GM19328 (cell line): ENCODE measurements around the gene MSH3.
"Not testable (repeated sequence)": the region's sequence is repeated elsewhere in the genome, so short reads cannot be mapped to it uniquely, and the experiment has no call there.

ENCODE experiments used
- ATAC-seq: cut with Tn5 transposase; IDR thresholded peaks from one replicate; pipeline ENCODE4 v1.9.1; 2021; ENCODE audit warnings: mild to moderate bottlenecking, moderate library complexity; ENCODE audit not compliant: unreplicated experiment

Gene MSH3

DNA sequence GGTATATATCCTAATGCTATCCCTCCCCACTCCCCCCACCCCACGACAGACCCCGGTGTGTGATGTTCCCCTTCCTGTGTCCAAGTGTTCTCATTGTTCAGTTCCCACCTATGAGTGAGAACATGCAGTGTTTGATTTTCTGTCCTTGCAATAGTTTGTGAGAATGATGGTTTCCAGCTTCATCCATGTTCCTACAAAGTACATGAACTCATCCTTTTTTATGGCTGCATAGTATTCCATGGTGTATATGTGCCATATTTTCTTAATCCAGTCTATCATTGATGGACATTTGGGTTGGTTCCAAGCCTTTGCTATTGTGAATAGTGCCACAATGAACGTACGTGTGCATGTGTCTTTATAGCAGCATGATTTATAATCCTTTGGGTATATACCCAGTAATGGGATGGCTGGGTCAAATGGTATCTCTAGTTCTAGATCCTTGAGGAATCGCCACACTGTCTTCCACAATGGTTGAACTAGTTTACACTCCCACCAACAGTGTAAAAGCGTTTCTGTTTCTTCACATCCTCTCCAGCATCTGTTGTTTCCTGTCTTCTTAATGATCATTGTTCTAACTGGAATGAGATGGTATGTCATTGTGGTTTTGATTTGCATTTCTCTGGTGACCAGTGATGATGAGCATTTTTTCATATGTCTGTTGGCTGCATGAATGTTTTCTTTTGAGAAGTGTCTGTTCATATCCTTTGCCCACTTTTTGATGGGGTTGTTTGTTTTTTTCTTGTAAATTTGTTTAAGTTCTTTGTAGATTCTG, 186.8 kb downstream of the MSH3 start:
- ATAC-seq, result not testable (repeated sequence)

DNA sequence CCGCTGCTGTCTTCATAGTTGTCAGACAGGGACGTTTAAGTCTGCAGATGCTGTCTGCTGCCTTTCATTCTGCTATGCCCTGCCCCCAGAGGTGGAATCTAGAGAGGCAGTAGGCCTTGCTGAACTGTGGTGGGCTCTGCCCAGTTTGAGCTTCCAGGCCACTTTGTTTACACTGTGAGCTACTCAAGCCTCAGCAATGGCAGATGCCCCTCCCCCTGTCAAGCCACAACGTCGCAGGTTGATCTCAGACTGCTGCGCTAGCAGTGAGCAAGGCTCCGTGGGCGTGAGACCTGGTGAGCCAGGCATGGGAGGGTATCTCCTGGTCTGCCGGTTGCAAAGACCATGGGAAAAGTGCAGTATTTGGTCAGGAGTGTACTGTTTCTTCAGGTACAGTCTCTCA, 192.0 kb downstream of the MSH3 start:
- ATAC-seq, result not testable (repeated sequence)

DNA sequence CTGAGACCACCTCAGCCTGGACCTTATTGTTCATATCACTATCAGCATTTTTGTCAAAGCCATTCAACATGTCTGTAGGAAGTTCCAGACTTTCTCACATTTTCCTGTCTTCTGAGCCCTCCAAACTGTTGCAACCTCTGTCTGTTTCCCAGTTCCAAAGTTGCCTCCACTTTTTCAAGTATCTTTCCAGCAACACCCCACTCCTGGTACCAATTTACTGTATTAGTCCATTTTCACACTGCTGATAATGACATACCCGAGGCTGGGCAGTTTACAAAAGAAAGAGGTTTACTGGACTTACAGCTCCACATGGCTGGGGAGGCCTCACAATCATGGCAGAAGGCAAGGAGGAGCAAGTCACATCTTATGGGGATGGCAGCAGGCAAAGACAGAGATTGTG, 195.7 kb downstream of the MSH3 start:
- ATAC-seq, result not testable (repeated sequence)

DNA sequence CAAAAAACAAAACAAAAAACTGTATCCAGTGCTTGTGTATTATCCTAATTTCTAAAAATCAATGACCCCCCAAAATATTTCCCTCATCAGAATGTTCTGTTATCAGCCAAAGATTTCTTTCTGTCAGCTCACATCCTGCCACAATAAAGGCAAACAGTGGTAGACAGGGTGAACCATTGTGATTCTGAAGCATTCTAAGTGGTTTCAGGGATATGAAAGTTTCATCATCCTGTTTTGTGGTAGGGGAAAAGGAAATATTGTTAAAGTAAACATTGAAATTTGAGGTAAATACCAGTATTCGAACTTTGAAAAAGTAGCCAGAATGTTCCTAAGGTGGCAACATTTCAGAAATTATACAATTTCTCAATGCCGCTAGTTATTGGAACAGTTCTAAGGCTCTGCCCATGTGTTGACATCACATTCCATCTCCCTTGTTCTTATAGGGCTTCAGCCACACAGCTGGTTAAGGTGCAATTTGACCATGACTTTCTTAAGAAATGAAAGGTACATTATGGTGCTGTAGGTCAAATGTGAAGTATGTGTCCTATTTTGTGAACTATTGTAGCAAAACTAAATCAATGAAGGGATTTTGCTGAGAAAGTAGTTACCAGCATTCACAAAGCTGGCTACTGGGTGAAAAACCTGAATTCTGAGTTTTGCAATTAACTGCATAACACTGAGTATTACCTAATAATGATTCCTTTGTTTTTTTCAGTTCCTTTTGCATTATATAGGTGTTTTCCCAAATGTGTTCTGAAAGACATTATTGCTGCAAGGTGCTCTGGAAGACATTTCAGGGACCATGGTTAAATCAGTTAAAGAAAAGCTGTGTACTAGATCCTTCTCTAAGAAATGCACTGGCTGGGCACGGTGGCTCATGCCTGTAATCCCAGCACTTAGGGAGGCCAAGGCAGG, 198.1 kb downstream of the MSH3 start:
- no peak for ATAC-seq

- ATAC-seq, result no peak
Measured at GRCh38 chr5:80853413-80853812, 199.0 kb downstream of the MSH3 start.

- ATAC-seq, result no peak
Measured at GRCh38 chr5:80854583-80854982, 200.1 kb downstream of the MSH3 start.

DNA sequence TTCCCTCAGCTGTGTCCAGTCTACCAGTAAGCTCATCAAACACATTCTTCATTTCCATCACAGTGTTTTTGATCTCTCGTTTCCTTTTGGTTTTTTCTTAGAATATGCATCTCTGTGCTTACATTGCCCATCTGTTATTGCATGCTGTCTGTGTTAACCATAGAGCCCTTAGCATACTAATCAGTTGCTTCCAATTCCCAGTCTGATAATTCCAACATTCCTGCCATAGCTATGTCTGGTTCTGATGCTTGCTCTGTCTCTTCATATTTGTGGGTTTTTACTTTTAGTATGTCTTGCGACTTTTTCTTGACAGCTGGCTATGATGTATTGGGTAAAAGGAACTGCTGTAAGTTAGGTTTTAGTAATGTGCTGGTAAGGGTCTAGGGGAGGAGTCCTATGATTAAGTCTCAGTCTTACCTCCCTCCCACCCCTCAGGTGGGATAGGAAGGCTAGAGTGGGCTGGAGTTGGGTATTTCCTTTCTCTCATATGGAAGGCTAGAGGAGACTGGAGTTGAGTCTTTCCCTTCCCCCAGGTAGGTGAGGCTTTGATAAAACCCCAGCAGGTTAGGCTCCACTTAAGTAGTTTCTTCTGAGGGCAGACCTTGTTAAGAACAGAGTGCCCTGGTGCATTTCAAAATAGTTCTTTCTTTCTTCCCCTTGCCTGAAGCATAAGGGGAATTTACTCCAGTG, 206.6 kb downstream of the MSH3 start:
- ATAC-seq, result no peak

DNA sequence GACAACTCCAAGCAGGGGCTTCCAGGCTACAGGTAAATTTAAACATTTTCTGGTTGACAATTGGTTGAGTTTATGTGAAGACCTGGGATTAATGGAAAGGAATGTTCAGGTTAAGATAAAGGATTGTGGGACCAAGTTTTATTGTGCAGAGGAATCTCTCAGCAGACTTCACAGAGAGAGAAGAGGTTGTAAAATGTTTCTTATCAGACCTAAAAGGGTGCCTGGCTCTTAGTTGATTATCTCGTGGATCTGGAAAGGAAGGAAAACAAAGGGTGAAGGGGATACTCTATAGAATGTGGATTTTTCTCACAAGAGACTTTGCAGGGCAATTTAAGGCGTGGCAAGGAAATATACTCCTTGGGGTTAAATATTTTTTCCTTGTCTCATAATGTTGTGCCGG, 209.3 kb downstream of the MSH3 start:
- ATAC-seq, result no peak

GRCh38 chr5:80864109-80864508, 209.7 kb downstream of the MSH3 start:
- no peak for ATAC-seq

- ATAC-seq, result no peak
Measured at GRCh38 chr5:80864706-80865435, 210.4 kb downstream of the MSH3 start.

DNA sequence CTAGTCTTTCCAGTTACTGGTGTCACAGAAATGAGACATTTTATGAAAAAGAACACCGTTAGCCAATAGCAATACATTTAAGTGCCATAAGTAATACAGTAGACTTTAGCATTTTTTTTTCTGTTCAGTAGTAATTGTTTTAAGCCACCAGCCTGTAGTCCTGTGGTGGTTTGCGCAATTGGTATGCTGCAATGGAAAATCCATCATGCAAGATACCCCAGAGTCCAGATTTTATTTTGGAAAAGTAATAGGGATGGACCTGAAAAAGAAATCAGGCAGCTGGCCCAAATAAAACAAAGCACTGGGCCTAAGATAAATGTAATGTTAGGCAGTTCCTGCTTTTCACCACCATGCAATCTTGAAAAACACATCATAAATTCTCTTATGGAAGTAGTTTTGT, 211.1 kb downstream of the MSH3 start:
- no peak for ATAC-seq

- no peak for ATAC-seq
Measured at GRCh38 chr5:80866371-80866770, 211.9 kb downstream of the MSH3 start.

- ATAC-seq, result no peak
Measured at GRCh38 chr5:80867233-80867632, 212.8 kb downstream of the MSH3 start.

- no peak for ATAC-seq
Measured at GRCh38 chr5:80870442-80870841, 216.0 kb downstream of the MSH3 start.

- ATAC-seq, result no peak
Measured at GRCh38 chr5:80871541-80871961, 217.1 kb downstream of the MSH3 start.

DNA sequence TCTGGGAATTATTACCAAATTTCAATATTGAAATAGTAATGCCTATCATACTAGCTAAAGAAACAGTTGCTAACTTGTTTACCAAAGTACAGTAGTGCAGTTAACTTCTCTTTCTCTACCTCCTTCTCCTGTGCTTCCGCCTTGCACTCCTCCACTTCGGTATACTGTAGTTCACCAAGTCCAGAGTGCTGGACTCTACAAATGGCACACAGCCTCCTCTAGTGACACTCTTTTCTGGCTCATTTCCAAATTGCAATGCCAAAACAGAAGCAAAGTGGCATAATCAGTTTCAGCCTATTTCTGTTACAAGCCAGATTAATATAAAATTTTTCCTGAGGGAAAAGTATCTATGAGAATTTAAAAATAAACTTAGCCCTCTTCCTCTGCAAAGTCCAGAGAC, 219.7 kb downstream of the MSH3 start:
- no peak for ATAC-seq

- no peak for ATAC-seq
Measured at GRCh38 chr5:80877592-80877991, 223.1 kb downstream of the MSH3 start.

- no peak for ATAC-seq
Measured at GRCh38 chr5:80881726-80882125, 227.3 kb downstream of the MSH3 start.

GRCh38 chr5:80883390-80883789, 228.9 kb downstream of the MSH3 start:
- ATAC-seq, result not testable (repeated sequence)

DNA sequence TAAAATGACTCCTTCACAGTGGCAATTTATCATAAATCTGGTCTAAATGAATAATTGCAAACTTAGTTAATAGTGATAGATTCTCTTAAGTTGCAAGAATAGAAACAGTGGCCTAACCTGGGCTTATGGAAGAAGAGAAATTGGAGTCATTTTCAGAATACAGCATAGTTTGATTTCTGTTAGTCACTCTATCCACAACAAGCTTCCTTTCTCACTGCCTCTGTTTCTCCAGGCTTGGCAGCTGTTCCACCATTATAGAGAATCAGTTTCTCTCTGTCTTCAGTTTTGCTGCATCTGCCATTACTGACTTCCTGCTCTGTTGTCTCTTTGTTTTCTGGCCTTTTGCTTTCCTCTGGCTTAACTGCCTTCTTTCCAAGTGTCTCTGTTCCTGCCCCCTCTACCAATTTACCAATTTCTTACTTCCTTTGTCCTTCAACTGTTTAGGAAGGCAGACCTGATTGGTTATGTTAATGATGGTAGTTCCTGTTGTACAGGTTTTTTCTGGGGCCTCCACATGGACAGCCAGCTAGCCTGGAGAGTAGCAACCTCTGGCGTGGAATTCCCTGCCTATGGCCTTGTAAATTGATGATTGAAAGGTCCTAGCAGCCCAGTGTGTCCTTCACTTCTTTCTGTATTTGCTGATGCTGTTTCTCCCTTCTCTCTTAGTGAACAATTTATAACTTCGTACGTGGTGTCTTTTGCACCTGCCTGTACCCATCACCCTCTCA, 229.8 kb downstream of the MSH3 start:
- ATAC-seq, result no peak
